ENCODE measurements around the gene TFCP2L1.
A peak's percentile ranks its signal among the peaks of the same experiment; 100 is the strongest.
"Not testable (repeated sequence)": the region's sequence is repeated elsewhere in the genome, so short reads cannot be mapped to it uniquely, and the experiment has no call there.

Gene TFCP2L1

DNA sequence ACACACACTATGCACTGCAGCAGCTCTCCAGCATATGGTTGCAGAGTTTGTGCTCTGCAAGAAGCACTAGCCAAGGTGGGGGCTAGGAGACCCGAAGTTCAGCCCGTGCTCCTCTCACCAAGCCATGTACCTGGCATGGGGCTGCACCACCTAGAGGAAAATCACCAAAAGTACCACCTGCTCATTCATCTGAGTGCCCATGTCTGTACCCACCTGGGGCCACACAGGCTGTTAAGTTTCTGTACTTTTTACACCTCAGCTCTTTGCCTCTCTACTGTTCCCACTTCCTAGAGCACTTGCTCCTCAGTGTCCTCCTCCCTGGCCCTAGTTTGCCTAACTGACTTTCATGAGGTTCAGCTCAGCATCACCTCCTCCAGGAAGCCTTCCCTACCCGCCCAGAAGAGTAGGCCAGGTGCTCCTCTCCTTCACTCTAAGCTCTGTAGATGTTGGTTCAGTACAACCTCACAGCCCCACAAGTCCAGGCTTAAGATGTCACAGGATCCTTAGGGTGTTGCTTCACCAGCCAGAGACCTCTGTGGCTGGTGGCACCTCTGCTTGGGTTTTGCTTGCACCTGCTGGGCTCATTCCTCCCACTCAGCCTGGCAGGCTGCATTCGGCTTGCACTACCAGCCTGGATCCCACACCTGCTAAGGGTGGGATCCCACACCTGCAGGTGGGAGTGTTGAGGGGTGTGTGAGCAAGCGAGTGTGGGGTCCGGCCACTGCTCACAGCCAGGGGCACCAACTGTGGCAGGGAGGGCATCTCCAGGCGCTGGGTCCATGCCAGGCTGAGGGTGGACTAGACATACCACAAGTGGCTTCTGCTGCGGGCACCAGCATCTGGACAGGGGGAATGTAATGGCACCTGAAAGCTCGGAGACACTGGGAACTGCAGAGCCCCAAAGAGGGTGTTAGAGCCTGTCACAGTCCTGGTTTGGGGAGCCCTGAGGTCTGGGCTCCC lies 10.2 kb upstream of the TFCP2L1 start:
- no peak for DNase-seq

DNA sequence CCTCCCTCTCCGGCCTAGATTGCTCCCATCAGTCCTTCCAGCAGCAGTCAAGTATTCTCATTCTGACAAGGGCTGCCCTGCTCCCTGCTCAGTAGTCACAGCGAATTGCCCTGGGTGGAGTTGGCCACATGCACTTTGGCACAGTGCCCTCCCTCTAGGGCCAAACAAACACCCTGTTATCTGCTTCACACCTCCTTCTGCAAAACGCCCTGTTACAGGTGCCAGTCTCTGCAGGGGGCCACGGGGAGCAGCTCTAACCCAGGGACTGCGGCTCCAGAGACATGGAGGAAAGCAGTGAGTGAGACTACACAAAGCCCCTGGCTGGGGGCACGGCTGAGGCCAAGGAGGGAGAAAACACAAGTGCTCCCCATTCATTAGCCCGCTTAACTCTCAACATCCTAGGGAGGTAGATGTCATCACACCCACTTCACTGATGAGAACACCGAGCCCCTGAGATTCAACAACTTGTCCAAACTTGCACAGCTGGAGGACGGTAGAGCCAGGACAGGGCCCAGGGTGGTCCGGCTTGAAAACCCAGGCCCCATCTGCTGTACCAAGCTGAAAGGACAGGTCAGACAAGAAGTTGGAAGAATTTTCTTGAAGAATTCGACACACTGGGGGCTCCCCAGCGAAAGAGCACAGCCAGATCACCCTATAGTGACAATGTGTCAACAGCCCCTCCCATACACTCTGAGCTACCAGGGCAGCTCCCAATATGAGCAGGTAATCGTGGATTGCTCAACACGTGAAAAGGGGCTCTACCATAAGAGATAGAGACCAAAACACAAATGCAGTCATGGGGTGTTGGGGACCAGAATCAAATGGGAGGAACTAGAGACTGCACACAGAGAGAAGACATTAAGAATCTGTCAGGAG lies 8.7 kb upstream of the TFCP2L1 start:
- DNase-seq: no peak

DNA sequence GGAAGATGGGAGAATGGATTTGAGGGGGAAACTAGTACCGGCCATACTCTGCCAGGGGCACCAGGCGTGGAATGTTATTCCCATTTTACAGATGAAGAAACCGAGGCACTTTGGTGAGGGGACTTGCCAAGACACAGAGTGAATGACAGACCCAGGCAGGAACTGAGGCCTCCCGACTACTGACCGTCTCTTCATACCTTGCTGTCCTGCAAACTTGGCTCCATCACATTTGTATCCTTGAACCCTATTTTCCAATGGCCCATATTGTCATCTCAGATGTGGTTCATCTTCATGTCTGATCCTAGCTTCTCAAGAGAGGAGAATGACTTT lies 6.2 kb upstream of the TFCP2L1 start:
- DNase-seq: no peak

DNA sequence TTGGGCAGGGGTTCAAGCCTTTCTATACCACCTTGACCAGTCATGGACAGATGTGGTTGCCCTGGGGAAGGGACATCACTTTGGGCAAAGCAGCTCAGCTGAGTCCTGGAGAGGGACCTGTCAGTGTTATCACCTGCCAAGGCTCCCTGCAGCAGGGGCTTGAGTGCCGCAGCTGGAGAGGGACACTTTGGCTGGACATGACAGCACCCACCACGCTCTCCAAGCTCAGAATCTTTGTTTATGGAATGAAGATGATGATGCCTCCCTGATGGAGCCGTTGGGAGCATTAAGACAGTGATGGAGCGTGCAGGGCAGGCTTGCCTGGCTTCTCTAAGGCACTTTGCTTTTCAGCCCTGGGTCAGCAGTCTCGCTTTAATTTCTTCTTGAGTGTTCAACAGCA lies 4.3 kb upstream of the TFCP2L1 start:
- DNase-seq: no peak

DNA sequence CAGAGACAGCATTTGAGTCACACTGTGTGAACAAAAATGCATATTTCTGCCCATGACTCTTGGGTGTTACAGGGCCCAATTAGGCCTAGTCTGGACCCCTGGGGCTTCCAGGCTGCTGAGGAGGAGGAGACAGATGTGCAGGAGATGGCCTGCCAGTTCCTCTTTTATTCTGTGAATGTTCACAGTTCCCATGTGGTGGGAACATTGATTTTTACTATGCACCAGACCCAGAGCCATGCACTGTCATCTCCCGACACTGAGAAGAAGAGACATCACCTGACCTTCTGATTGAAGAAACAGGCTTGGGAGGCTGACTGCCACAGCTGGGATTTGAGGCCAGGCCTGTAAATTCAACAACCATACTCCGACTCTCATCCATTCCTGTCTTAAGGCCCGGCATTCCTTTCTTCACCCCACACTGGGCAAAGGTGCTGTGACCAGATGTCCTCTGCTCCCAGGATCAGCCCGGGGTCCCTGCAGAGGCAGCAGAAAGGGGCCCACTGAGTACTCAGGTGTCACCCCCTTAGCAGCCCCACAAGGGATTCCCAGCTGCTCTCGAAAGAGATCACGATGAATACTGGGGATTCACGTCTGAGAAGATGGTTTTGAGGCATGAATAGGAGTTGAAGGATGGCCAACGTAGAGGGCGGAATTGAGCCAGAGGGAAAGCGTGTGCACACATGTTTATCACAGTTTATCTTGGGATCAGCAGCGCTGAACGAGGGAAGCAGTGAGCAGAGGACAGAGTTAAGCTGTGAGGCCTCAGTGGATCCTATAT lies 3.6 kb upstream of the TFCP2L1 start:
- DNase-seq: no peak

DNA sequence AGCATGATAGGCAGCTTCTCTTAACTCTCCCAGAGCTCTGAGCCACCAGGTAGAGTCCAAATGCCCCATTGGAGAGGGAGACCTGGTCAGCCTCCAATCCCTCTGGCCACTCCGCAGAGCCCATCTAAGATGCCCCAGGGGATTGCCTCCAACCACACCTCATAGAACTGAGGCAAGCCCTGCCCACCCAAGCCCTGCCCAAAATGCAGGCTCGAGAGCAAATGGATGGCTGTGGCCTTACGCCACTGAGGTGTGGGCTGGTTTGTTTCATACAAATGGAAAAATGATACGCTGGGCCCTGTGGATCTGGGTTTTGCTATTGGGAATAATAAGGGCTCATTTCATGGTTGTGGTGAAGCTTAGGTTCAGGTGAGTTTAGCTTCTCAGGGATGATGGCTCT lies 3.0 kb upstream of the TFCP2L1 start:
- no peak for DNase-seq

DNA sequence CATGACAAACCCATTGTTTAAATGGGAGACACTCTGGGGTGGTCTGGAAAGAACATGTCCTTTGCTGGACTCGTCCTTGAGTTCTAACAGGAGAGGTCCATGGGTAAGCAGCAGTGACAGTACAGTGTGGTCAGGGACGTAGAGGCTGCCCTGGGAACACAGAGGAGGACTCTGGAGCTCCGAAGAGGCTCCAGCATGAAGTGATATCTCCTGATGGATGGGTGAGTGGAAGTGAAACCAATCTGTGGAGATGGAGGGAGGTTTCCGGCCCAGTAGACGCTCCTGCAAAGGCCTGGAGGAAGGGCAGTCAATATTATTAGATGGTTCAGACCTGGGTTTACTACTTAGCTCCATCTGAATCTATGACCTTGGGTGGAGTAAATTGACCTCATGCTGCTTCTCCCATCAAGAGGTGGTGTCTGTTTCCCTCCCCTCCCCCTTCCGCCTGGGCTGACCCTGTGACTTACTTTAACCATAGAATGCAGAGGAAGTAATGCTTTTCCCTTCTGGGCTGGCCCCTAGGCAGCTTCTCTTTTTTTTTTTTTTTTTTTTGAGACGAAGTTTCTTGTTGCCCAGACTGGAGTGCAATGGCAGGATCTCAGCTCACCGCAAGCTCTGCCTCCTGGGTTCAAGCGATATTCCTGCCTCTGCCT lies 2.3 kb upstream of the TFCP2L1 start:
- DNase-seq: no peak

DNA sequence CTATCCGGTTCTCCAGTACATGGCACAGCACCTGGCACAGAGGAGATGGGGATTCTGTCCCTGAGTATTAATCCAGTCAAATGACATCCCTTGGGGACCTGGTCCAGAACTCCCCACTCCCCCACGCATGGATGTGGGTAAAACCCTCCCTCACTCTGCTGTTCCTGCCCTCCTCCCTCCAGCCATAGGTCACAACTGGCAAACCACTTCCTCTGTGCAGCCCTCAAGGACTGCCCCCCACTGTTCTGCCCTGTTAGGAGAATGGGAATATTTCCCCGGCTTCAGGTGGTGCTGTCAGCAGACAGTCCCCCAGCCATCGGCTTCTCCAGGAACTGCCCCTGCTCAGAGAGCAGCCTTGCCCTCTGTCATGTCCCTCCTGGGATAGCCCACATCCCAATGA lies 1.5 kb upstream of the TFCP2L1 start:
- no peak for DNase-seq

DNA sequence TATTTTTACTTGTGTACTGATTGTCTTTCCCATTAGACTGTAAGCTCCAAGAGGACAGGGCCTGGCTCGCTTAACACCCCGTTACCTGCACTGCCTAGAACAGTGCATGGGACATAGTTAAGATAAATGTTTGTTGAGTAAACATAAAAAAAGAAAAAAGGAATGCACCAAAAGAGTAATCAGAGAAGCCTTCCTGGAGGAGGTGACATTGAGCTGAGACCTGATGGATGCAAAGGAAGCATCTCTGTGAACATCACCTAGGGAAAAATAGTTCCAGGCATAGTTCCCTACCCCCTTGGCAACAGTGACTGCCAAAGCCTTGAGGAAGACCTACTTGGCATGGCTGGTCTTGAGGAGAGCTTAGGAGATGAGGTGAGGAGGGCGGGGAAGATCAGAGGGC lies 924 bp upstream of the TFCP2L1 start:
- DNase-seq: no peak

DNA sequence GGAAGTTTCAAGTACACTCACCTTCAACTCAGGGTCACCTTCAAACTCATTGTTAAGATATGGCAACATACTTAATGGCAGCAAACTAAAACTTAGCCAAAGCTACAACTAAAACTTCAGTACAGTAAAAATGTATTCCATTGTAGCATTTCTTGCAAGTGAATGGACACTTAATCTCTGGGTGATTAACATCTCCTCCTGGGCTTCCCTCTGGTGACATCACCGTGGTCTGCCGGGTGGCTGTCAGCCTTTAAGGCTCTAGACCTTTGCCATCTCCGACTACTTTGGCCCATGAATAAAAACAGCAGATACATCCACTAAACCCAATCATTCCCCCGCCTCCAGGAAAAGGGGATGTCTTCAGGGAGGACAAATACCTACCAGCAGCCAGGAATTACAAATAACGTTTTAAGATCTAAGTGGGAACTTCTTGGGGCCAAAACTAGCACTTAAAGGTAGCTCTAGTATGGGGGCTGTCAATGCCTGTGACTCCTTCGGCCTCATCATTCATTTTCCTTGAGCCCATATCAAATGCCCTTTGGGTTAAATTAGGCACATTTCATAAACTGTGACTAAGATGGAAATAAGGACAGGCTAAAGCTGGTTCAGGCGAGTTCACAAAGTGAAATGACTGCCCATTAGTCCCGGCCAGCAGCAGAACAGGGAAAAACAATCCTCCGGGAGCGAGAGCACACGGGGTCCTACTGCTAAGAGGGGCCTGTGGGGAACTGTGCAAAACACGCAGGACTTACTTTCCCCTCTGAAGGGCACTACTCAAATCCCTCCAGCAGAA lies 1.1 kb downstream of the TFCP2L1 start:
- DNase-seq: peak; percentile 47

DNA sequence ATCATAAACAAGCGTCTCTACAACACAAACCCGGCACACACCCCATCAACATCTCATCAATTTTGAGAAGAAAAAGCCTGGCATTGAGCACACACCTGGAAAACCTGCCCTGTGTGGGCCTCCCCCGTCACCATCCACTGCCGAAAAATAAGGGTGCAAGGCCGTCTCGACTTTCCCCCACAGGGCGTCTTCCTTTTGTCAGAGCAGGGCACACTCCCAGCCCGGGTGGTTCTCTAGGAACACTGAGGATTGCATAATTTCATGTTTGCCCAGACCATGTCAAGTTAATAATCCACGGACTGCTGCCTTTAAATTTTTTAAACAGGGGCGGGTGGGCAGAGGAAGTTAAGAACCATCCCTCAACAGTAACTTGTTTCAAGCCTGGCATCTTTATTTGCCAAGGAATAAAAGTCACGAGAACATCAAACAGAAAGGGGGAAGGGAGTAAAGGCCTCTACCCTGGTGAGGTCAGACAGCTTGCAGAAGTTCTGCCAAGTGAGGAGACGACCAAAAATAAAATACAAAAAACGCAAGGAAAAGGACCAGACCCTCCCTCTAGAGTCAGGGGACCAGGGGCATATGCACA lies 2.1 kb downstream of the TFCP2L1 start:
- no peak for DNase-seq

DNA sequence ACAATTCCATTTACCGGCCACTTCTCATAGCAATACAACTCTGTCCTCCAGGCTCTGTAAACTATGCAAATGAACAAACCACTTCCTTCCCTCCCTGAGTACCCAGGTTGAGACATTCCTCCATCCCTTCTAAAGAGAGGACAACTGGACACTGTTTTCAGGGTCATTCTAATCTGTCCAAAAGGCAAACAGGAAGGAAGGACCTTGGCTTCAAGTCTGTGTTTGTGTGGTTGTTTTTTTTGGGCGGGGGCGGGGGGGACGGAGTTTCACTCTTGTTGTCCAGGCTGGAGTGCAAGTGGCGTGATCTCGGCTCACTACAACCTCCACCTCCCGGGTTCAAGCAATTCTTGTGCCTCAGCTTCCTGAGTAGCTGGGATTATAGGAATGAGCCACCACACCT lies 3.3 kb downstream of the TFCP2L1 start:
- DNase-seq: no peak

DNA sequence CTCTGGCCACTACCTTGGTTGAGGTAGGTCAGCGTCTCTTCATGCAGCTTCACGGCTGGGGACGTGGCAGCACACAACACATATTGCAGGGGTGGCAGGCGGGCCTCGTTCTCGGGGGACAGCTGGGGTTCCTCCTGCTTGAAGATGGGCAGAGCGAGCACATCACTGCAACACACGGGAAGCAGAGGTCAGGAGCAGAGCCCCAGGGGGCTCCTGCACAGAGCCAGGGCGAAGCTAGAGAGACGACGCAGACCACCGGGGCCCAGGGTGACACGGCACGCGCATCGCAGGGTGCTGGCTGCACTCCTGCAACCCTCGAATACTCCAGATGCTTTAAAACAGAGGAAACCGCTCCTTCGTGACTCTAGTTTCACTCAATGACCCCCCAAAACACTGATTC lies 3.9 kb downstream of the TFCP2L1 start:
- no peak for DNase-seq

DNA sequence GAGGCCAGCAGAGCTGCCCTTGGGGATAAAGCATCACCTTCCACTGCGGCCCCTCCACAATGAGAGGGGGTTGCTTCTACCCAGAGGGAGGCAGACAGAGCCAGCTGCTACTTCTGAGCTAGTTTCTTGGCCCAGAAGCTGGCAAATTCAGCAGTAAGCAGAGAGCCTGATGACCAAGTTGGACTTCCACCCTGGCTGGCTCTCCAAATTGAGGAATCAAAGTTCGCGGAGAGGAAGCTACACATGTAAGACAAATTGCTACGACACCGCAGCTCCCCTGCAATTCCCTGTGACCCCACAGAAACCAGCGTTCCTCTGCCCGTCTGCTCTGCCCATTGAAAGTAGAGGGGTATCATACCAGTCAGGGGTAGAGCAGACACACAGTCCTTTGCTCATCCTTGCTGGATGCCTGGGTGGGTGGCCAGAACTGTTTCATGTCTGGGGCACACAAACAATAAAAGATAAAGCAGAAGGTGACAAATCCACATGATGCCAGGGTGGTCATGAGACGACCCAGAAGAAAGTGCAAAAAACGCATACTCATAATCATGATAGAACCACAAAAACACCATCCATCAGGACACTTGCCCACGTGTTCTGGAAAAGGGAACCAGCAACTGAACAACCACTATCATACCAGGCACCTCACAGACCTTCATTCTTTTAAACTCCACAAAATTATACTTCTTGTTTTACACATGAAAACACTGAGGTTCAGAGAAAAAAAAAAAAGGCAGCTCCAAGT lies 5.4 kb downstream of the TFCP2L1 start:
- no peak for DNase-seq

DNA sequence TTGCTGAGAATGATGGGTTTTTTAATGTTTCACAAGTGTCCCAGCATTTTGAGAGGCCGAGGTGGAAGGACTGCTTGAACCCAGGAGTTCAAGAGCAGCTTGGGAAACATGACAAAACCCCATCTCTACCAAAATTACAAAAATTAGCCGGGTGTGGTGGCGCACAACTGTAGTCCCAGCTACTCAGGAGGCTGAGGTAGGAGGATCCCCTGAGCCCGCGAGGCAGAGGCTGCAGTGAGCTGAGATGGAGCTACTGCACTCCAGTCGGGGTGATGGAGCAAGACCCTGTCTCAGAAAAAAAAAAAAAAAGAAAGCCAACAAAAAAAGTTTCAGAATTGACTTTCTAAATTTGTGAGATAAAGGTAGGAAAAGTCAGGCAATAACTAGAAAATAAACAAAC lies 8.7 kb downstream of the TFCP2L1 start:
- DNase-seq: no peak

DNA sequence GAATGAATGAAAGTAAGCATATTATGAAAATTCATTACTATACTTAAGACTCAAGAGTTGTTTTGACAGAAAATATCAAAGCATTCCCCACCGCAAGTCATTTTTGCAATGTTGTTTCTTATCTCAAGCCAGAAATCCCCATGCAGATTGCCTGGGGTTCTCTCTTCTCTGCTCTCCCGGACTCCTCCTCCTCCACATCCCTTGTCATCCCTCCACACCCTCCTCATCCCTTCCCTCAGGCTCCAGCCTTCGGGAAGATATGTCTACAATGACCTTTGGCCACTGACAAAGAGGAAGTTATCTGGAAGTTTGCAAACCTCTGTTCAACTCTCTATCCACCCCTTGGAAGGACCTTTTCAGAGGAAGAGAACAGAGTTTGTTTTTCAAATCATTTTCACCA lies 11.9 kb downstream of the TFCP2L1 start:
- DNase-seq: no peak

DNA sequence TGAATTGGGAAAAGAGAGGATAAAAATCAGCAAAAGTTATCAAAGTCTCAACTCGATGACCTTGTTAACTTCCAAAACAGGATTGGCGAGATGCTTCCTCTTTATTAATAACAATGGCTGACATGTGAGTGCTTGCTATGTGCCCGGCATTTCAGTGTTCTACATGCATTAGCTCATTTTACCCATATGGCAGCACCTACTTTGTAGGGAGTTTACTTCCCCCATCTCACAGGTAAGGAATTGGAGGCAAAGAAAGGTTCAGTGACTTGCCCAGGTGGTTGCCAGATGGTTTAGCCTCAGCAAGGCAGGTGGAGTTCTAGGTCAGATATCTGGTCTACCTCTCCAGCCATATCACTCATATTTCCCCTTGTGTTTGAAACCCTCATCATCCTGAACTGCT lies 12.4 kb downstream of the TFCP2L1 start:
- no peak for DNase-seq

DNA sequence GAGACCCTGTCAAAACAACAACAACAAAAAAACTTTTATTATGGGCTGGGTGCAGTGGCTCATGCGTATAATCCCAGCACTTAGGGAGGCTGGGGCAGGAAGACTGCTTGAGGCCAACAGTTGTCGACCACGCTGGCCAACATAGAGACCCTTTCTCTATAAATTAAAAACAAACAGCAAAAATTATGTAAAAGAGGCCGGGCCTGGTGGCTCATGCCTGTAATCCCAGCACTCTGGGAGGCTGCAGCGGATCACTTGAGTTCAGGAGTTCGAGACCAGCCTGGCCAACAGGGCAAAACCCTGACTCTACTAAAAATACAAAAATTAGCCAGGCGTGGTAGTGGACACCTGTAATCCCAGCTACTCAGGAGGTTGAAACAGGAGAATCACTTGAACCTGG lies 15.6 kb downstream of the TFCP2L1 start:
- DNase-seq: not testable (repeated sequence)

DNA sequence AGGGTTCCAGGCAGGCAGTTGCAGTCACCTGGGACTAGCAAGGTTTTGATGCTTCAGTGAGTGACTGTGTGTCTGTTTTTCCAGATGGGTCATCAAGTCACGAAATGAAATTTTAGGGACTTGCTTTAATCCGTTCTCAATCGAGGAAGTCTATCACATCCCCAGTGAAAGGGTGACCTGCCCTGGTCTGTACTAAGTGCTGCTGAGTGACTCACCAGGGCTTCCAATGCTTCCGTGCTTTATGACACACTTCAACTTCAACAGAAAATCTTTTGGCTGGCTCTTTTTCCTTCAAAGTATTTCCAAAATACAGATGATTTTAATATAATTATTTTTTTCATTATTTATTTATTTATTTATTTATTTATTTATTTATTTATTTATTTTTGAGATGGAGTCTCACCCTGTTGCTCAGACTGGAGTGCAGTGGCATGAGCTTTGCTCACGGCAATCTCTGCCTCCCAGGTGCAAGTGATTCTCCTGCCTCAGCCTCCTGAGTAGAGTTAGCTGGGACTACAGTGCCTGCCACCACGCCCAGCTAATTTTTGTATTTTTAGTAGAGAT lies 18.4 kb downstream of the TFCP2L1 start:
- no peak for DNase-seq

DNA sequence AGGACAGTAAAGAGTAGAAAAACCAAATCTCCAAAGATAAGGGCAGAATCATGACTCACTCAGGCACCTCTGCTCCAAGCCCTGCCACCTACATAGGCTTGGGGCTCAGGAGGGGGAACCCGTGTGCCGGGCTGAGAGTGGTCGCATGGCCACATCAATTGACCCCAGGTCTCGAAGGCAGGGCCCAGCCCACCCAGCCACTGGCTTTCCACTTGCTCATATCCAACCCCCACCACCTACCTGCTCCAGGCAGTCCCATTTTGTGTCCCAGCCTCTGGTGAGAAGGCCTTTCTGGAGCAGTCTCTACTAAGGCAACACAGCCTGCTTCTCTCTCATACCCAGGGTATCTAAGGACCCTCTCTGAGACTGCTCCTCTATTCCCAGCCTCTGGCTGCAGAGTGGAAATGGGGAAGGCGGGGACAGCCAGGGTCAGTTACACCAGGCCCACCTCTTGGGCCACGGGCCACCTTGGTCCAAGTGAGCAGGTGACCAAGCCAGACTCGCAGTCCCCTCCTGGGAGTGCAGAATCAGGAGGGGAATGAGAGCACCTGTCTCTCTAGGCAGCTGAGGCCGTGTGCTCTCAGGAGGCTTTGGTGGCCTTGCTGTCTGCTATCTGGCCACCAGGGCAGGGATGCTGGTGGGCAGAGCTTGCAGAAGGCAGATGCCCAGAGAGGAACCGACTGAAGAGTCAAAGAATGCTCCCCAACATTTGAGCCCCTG lies 20.8 kb downstream of the TFCP2L1 start:
- peak; percentile 9 for DNase-seq
